SKM-1 treated with dmso at 0.1 percent for 144 hours (cell line): ENCODE data around the gene NUBP2.

Source experiments
- DNase-seq: peaks from one replicate; lab custom pipeline; 2025; ENCODE audit not compliant: unreplicated experiment; lab: John Stamatoyannopoulos, UW

NUBP2 gene

DNA sequence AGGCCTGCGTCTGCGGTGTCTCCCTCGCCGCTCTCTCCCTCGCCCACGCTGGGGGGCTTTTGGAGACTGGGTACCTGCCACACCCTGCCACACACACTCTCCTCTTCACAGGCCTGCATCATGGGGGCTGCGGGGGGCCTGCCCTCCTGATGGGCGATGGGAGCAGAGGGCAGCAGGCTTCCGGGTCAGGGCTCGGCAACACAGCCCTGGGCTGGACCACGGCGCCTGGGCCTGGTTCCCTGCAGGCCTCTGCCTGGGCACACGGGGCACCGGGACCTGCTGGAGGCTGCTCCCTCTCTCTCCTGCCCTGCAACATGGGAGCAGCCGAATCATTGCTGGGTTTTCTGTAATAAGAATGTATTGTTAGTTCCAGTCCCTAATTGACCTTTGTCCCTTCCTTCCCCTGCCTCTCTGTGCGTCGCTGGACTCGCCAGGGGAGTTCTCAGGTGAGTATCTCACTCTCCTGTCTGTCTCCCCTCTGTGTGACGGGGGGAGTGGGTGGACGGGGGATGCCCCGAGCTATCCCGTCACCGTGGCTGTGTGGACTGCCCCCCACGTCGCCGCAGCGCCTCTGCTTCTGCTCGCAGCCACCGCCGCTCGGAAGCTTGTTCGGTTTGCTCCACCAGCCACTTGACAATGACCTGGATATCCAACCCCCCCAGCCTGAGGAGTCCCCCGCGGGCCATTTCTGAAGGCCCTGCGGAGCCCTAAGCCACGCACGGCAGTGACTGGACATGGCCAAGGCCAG, 24.9 kb upstream of the NUBP2 start:
- no peak for DNase-seq

DNA sequence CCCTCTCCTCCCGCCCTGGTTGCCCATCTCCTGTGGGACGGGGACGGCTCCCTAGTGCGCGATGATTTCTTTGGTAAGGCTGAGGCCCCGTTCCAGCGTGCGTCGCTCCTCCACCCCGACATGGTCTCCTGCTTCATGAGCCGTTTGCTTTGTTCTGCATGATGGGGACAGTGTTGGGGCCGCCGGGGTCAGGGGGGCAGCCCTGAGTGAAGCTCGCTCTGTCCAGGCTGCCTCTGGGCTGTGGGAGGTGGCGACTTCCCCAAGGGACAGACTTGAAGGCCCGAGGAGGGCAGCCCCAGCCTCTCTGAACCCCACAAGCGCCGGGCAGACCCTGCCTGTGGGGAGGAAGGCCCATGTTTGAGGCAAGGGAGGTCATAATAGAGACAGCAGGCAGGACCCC, 23.8 kb upstream of the NUBP2 start:
- no peak for DNase-seq

DNA sequence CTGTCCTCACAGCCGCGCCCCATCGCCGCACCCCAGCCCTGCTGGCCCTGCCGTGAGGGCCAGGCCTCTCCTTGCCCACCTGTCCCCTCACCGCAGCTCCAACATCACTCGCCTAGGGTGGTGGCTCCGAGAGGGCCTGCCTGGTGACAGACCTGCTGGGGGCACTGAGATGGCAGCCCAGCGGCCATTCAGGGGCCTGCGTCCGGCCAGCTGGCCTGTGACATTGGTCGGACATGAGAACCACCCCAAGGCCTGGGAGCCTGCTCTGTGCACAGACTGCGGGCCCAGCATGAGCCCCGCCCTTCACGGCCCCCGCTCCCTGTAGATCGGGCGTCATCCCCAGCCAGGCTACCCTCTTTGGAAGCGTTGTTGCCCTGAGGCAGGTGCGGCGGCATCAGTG, 23.2 kb upstream of the NUBP2 start:
- DNase-seq = no peak

DNA sequence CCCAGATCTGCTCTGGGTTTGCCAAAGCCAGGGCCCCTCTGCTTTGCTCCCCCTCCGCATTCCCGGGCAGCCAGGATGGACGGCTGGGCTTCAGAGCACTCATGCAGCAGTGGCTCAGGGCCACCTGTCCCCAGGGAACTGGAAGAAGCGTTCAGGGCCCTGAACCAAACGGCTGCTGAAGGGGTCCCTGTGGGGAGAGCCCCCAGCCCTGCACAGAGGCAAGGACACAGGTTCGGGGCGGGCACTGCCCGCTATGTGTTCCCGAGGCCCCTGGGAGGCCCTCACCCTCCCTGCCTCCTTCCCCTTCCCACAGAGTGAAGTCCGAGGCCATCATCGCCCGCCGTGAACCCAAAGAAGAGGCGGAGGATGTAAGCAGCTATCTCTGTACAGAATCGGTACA, 21.8 kb upstream of the NUBP2 start:
- DNase-seq = no peak

DNA sequence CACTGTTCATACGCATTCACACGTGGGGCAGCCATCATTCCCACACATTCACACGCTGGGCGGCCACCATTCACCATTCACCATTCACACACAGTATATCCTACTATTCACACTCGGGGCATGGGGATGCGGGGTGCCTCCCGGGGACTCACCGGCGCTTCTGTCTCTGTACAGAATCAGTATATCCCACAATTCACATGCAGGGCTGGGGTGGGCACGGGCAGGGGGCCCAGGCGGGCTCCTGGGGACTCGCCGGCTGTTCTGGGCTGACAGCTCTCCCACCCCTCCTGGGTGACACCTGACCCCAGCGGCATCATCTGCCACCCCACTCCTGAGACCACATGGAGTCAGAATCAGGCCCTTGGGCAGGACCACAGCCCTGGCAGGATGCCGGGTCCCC, 21.0 kb upstream of the NUBP2 start:
- DNase-seq = no peak

DNA sequence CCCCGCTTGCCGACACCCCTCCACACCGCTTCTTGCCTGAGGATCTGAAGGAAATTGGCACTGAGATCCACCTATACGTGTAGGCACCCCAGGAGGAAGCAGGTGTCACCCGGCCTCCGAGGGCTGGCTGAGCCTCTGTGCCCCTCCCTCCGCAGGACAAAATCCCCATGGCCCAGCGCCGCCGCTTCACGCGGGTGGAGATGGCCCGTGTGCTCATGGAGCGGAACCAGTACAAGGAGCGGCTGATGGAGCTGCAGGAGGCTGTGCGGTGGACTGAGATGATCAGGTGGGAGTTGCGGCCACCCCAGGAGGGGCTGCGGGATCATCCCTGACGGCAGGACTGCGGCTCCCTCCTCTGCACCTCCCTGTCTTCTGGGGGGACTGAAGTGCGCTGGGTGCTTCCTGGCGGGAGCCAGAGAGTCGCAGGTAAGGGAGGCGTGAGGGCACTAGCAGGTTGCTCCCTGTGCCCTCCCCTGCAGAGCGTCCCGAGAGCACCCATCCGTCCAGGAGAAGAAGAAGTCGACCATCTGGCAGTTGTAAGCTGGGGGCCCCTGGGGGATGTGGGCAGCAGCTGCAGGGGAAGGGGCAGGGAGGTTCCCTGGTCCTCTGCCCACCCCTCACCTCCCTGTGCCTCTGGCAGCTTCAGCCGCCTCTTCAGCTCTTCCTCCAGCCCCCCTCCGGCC, 20.4 kb upstream of the NUBP2 start:
- no peak for DNase-seq

DNA sequence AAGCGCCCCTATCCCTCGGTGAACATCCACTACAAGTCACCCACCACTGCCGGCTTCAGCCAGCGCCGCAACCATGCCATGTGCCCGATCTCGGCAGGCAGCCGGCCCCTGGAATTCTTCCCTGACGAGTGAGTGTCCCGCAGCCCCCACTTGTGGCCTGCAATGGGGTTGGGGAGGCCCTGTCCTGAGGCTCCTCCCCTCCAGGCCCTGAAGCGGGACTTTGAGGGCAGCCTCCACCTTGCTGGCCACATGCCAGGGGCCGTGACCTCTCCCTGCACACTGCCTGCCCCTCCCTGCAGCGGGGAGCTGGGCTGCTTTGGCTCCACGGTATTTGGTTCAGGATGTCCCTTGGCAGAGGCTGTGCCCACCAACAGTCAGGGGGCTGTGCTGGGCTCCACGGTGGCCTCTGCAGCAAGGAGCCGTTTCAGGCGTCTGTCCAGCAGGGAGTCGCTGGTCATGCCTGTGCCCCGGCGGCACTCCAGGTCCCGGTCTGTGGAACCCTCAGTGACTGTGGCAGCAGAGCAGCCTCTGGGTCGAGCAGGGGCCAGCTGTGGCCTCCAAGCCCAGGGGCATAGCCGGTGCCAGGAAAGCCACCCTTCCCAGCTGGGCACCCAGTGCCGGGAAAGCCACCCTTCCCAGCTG, 19.8 kb upstream of the NUBP2 start:
- DNase-seq = no peak

DNA sequence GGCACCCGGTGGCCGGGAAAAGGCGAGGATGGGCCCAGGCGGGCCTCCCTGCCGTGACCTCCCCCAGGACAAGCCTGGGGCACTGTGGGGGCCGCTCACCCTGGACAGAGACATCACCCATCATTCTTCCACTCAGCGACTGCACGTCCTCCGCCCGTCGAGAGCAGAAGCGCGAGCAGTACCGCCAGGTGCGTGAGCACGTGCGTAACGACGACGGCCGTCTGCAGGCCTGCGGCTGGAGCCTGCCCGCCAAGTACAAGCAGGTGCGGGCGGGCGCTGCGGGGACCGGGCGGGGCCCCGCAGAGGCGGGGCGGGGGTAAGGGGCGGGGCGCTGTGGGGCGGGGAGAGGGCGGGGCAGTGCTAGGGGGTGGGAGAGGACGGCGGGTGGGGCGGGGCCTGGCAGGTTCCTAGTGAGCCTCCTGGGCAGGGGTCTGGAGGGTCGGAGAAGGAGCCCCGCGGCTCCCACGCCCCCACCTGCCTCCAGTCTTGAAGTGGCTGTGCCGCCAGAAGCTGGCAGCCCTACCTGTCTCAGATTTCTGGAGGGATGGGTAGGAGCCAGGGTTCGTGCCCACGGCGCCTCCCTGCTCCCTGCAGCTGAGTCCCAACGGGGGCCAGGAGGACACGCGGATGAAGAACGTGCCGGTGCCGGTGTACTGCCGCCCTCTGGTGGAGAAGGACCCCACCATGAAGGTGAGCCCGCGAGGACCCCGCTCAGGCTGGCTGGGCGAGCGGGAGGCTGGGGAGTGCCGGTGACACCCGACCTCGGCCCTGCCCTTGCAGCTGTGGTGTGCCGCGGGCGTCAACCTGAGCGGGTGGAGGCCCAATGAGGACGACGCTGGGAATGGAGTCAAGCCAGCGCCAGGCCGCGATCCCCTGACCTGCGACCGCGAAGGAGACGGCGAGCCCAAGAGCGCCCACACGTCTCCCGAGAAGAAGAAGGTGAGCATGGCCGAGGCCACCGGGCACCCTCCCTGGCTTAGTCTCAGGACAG, 18.9 kb upstream of the NUBP2 start:
- no peak for DNase-seq

DNA sequence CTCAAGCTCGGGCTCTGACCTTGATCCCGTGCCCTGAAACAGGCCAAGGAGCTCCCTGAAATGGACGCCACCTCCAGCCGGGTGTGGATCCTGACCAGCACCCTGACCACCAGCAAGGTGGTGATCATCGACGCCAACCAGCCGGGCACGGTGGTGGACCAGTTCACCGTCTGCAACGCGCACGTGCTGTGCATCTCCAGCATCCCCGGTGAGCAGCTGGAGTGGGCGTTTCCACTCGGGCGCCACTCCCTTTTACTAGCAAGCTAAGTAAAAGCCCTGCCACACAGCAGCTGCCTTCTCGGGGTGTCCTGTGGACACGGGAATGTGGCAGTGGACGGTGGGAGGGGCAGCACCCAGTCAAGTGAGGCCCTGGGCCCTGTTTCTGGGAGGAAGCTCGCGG, 17.8 kb upstream of the NUBP2 start:
- no peak for DNase-seq

DNA sequence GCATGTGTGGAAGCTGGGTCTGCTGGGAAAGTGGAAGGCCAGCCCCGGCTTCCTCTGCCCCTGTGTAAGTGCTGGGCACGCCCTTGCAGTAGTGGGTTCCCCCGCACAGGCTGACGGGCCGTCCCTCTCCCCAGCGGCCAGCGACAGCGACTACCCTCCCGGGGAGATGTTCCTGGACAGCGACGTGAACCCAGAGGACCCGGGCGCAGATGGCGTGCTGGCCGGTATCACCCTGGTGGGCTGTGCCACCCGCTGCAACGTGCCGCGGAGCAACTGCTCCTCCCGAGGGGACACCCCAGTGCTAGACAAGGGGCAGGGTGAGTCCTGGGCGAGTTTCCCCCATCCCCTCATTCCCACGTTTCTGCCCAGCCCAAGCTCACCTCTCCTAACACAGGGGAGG, 16.9 kb upstream of the NUBP2 start:
- no peak for DNase-seq

DNA sequence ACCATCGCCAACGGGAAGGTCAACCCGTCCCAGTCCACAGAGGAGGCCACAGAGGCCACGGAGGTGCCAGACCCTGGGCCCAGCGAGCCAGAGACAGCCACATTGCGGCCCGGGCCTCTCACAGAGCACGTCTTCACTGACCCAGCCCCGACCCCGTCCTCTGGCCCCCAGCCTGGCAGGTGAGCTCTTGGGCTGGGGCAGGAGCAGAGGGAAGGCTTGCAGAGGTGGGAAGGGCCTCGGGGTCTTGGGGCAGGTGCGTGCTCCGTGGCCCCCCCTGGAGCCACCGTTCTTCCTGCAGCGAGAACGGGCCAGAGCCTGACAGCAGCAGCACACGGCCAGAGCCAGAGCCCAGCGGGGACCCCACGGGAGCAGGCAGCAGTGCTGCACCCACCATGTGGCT, 16.5 kb upstream of the NUBP2 start:
- no peak for DNase-seq

DNA sequence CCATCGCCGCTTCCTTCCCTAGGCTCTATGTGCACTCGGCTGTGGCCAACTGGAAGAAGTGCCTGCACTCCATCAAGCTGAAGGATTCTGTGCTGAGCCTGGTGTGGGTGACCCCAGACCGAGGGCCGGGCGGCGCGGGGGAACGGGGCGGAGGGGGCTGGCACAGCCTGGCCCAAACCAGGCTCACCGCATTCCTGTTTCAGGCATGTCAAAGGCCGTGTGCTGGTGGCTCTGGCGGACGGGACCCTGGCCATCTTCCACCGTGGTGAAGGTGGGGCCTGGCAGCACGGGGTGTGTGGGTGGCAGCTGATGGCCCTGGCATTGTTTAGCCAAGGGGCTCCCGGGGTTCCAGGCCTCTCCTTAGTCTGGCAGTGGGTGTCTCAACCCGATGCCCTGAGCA, 16.1 kb upstream of the NUBP2 start:
- no peak for DNase-seq

DNA sequence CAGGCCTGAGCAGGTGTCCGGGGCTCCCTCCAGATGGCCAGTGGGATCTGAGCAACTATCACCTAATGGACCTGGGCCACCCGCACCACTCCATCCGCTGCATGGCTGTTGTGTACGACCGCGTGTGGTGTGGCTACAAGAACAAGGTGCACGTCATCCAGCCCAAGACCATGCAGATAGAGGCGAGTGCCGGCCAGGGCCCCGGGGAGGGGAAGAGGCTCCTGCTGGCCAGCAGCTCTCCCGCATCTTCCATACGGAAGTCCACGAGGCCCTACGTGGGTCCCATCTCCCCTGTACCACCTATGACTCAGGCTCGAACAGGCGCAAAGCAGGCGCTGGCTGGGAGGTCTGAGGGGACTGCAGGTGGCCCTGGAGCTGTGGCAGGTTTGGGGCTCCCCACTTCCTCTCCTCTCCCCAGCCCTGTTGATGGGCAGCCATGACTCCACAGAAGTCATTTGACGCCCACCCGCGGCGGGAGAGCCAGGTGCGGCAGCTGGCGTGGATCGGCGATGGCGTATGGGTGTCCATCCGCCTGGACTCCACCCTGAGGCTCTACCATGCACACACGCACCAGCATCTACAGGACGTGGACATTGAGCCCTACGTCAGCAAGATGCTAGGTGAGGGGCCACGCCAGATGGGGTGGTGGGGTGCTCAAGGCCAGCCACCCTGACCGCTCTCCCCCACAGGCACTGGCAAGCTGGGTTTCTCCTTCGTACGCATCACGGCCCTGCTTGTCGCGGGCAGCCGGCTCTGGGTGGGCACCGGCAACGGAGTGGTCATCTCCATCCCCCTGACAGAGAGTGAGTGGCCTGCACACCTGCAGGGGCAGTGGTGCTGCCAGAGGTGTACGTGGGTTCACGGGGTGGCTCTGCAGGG, 15.4 kb upstream of the NUBP2 start:
- DNase-seq = no peak

DNA sequence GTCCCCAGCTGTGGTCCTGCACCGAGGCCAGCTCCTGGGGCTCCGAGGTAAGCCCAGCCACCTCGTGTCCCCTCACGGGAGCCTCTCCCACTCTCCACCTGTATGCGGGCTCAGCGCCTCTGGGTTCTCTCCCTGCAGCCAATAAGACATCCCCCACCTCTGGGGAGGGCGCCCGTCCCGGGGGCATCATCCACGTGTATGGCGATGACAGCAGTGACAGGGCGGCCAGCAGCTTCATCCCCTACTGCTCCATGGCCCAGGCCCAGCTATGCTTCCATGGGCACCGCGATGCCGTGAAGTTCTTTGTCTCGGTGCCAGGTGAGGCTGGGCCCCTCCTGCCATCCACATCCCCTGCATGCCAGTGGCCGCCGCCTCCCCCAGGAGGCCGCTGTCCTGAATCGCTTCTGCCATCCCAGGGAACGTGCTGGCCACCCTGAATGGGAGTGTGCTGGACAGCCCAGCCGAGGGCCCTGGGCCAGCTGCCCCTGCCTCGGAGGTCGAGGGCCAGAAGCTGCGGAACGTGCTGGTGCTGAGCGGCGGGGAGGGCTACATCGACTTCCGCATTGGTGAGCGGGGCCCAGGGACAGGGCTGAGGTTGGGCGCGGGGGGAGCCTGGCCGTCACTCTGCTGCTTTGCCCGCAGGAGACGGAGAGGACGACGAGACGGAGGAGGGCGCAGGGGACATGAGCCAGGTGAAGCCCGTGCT, 14.5 kb upstream of the NUBP2 start:
- no peak for DNase-seq

DNA sequence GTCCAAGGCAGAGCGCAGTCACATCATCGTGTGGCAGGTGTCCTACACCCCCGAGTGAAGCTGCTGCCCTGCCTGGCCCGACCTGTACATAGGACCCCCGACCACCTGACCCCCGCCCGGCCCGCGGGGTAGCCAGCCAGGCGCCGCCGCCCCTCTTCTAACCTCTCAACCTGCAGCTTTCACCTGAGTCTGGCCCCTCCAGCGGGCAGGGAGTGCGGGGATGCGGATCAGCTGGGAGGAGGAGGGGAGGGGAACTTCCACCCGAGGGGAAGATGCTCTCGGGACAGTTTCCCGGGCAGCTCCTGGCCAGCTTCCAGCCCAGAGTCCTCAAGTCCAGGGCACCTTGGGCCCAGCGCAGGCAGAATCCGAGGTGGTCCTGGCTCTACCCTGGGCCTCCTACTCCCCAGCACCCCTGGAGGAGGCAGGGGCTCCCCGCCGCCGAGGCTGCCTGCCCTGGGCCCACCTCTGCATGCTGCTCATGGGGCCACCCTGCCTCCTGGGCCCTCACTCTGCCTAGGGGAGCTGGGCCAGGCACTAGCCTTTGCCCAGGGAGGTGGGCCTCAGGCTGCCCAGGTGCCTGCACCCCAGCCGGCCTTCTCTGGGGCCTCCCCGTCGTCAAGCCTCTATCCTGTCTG, 13.9 kb upstream of the NUBP2 start:
- DNase-seq = no peak

DNA sequence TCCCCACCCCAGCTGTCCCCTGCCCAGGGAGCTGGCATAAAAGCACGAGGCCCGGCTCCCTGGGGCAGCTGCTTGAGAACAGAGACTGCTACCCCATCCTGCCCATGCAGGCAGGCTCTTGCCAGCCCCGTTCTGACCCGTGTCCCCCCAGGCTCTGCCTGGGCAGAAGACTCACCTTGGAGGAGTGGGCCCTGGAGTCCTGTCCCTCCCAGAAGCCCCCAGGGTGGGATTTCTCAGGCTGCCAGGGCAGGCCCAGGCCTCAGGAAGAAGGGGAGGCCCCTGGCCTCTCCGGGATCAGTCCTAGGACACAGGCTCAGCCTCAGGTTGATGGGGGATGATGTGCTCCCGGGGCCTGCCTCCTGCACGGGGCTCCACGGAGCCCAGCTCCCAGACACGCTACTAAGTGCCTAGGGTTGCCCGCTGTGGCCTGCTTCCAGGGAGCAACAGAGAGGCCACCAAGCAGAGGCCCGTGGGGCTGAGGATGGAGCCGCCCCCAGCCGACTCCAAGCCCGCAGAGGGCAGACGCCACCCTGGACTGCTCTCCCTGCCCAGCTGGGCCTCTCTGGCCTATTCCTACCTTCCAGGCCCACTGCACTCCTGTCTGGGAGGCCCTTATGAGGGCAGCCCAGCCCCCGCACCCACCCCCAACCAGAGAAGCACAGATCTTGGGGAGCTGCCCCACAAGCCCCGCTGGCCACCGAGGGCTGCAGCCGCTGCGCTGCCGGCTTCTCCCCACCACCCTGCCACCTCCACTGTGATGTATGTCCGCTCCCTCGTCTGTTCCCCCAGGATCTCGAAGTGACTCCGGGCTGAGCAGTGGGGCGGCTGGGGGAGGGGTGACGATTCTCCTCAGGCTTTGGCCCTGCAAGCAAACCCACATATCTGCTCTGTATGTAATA, 13.1 kb upstream of the NUBP2 start:
- DNase-seq = no peak

DNA sequence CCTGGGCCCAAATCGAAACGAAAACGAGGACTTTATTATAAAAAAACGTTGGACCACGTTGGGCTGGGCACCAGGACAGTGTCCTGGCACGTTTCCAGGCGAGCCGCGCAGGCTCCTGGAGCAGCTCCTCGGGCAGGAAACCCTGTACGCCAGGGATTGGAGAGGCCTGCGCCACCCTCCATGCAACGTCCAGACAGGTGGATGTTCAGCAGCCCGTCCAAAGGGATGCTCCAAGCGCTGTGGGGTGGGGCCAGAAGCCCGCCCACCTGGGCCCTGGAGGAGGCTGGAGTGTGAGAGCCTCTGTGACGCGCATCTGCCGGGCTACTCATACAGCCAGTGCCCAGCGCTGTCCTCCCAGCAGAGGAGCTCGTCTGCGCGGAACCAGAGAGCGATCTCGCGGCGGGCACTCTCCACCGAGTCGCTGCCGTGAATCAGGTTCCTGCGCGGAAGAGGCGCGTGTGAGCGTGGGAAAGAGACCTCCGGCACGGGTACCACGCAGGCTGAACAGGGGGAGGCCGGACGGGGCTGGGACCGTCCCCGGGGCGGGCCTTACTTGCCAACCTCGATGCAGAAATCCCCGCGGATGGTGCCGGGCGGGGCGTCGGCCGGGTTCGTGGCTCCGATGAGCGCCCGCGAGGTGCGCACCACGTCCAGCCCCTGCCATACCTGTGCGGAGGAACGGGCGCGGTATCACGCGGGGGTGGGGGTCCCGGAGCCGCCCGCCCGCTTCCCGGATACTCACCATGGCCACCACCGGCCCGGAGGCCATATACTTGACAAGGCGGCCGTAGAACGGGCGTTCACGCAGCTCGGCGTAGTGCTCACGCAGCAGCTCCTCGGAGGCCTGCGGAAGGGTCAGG, 12.2 kb upstream of the NUBP2 start:
- DNase-seq = no peak
